Endothelial cell of umbilical vein (primary cell): ENCODE data around the gene GLT8D1.

Experiments used
- EZH2 ChIP-seq: IDR thresholded peaks from 2 replicates; pipeline ENCODE4 v1.6.1; 2012; ENCODE audit warnings: borderline replicate concordance, low read depth, mild to moderate bottlenecking, moderate library complexity, low read length, inconsistent platforms; ENCODE audit not compliant: severe bottlenecking
- FOS ChIP-seq: IDR thresholded peaks from 2 replicates; pipeline ENCODE4 v1.6.1; 2011; ENCODE audit warnings: mild to moderate bottlenecking, low read length, moderate library complexity, borderline replicate concordance; ENCODE audit not compliant: insufficient read depth
- GATA2 ChIP-seq: IDR thresholded peaks from 2 replicates; pipeline ENCODE4 v1.7.0; 2011; ENCODE audit warnings: low read depth, mild to moderate bottlenecking, moderate library complexity, mixed read lengths, low read length; ENCODE audit not compliant: insufficient read length, insufficient read depth
- POLR2A ChIP-seq: IDR thresholded peaks from 2 replicates; pipeline ENCODE4 v1.6.1; 2012; ENCODE audit warnings: low read depth, mild to moderate bottlenecking, control low read depth, low read length
- POLR2AphosphoS5 ChIP-seq: IDR thresholded peaks from 2 replicates; pipeline ENCODE4 v1.6.1; 2012; ENCODE audit warnings: low read depth, mild to moderate bottlenecking, control low read depth, low read length, moderate library complexity; ENCODE audit not compliant: insufficient read depth
- TF ChIP-seq, protein P1 (sequence below), 2 donors: IDR thresholded peaks; 1 replicate in 1 of 2; 2 replicates in 1 of 2; pipeline ENCODE4 v1.5.1; 2011; ENCODE audit warnings: low read length in 2 of 2, mild to moderate bottlenecking in 2 of 2, moderate library complexity in 2 of 2, control low read depth in 1 of 2, inconsistent platforms in 1 of 2, low read depth in 1 of 2; ENCODE audit not compliant: insufficient read depth in 1 of 2; ENCODE audit errors: extremely low read depth in 1 of 2
- TF ChIP-seq, protein P2 (sequence below): IDR thresholded peaks from 2 replicates; pipeline ENCODE4 v1.6.1; 2011; ENCODE audit not compliant: insufficient read depth, insufficient read length

DNA sequence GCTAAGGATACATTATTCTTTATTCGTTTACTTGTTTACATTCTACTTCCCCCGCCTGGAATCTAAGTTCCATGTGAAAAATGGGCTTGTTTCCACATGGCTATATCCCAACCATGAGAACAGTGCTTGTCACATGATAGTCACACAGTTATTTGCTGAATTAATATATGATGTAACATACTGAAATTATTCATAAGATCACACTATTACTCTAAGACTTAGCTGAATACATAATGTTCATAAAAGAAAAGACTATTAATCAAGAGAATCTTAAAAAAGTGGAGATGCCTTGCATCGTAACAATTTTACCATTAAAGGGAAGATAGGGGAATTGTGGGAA, 26.4 kb downstream of the GLT8D1 start:
- TF ChIP-seq, protein P1, sequence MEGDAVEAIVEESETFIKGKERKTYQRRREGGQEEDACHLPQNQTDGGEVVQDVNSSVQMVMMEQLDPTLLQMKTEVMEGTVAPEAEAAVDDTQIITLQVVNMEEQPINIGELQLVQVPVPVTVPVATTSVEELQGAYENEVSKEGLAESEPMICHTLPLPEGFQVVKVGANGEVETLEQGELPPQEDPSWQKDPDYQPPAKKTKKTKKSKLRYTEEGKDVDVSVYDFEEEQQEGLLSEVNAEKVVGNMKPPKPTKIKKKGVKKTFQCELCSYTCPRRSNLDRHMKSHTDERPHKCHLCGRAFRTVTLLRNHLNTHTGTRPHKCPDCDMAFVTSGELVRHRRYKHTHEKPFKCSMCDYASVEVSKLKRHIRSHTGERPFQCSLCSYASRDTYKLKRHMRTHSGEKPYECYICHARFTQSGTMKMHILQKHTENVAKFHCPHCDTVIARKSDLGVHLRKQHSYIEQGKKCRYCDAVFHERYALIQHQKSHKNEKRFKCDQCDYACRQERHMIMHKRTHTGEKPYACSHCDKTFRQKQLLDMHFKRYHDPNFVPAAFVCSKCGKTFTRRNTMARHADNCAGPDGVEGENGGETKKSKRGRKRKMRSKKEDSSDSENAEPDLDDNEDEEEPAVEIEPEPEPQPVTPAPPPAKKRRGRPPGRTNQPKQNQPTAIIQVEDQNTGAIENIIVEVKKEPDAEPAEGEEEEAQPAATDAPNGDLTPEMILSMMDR (IDR thresholded peaks at IDR 0.05; ENCODE audit: extremely low read depth in 1 of 2, insufficient read depth in 1 of 2, low read depth in 1 of 2, low read length in 2 of 2), result no peak
- TF ChIP-seq POLR2AphosphoS5 (no peak), FOS (no peak), POLR2A (no peak), EZH2 (no peak), GATA2 (no peak)
- TF ChIP-seq, protein P2, sequence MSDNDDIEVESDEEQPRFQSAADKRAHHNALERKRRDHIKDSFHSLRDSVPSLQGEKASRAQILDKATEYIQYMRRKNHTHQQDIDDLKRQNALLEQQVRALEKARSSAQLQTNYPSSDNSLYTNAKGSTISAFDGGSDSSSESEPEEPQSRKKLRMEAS, result no peak
